ENCODE measurements around the gene KCNT1. TPM values are rescaled to one million over a fixed set of nuclear protein-coding genes. Genes with fewer than 3 reads are reported as not detected.

KCNT1 gene
- total RNA-seq, 1 donor from 2014 or later = not detected

- peaks cover 2% of the 10 kb centered on the region for H3K4me1 Mint-ChIP-seq
- no peak overlapping the region for H3K27ac Mint-ChIP-seq
- intact Hi-C loops (cut with micrococcal nuclease) = no loop called here
- H3K9me3 Mint-ChIP-seq = no peaks in the 10 kb centered on the region
- peaks cover 46% of the 10 kb centered on the region for H3K36me3 Mint-ChIP-seq (ENCODE audit: low read depth)
- no peak for DNase-seq
- H3K27me3 Mint-ChIP-seq = no peaks in the 10 kb centered on the region
- H3K4me3 Mint-ChIP-seq = no peak overlapping the region
Observed at GRCh38 chr9:135821116-135821515, 119.1 kb downstream of the KCNT1 start.

- intact Hi-C loops (cut with micrococcal nuclease) = no loop called here
- Mint-ChIP-seq H3K27ac (no peak overlapping the region), H3K9me3 (no peaks in the 10 kb centered on the region), H3K4me3 (no peak overlapping the region), H3K36me3 (ENCODE audit: low read depth) (peaks cover 44% of the 10 kb centered on the region), H3K4me1 (peaks cover 2% of the 10 kb centered on the region), H3K27me3 (no peaks in the 10 kb centered on the region)
- no peak for DNase-seq
Observed at GRCh38 chr9:135821733-135822373, 119.9 kb downstream of the KCNT1 start.

- Mint-ChIP-seq H3K4me1 (peaks cover 2% of the 10 kb centered on the region), H3K9me3 (no peaks in the 10 kb centered on the region), H3K4me3 (no peak overlapping the region), H3K27me3 (no peaks in the 10 kb centered on the region), H3K36me3 (ENCODE audit: low read depth) (peaks cover 42% of the 10 kb centered on the region), H3K27ac (no peak overlapping the region)
- DNase-seq = no peak
- intact Hi-C loops (cut with micrococcal nuclease) = no loop called here
Observed at GRCh38 chr9:135822374-135822755, 120.4 kb downstream of the KCNT1 start.

- intact Hi-C loops (cut with micrococcal nuclease) = no loop called here
- Mint-ChIP-seq H3K27me3 (no peaks in the 10 kb centered on the region), H3K9me3 (peaks cover under 1% of the 10 kb centered on the region), H3K27ac (no peak overlapping the region), H3K4me3 (no peak overlapping the region), H3K36me3 (ENCODE audit: low read depth) (peaks cover 41% of the 10 kb centered on the region), H3K4me1 (peaks cover 2% of the 10 kb centered on the region)
- DNase-seq = no peak
Observed at GRCh38 chr9:135823036-135823435, 121.1 kb downstream of the KCNT1 start.

GRCh38 chr9:135825435-135826187 lies 123.6 kb downstream of the KCNT1 start:
- Mint-ChIP-seq H3K4me1 (peaks cover 6% of the 10 kb centered on the region), H3K36me3 (ENCODE audit: low read depth) (peaks cover 49% of the 10 kb centered on the region), H3K27ac (no peak overlapping the region), H3K9me3 (peaks cover 12% of the 10 kb centered on the region), H3K4me3 (no peak overlapping the region), H3K27me3 (no peaks in the 10 kb centered on the region)
- intact Hi-C loops (cut with micrococcal nuclease) = no loop called here
- DNase-seq = no peak

GRCh38 chr9:135826188-135826545 lies 124.2 kb downstream of the KCNT1 start:
- intact Hi-C loops (cut with micrococcal nuclease) = no loop called here
- Mint-ChIP-seq H3K27me3 (no peaks in the 10 kb centered on the region), H3K27ac (no peak overlapping the region), H3K4me1 (peaks cover 6% of the 10 kb centered on the region), H3K9me3 (peaks cover 12% of the 10 kb centered on the region), H3K4me3 (no peak overlapping the region), H3K36me3 (ENCODE audit: low read depth) (peaks cover 45% of the 10 kb centered on the region)
- DNase-seq = no peak

GRCh38 chr9:135827301-135827700 lies 125.3 kb downstream of the KCNT1 start:
- Mint-ChIP-seq H3K27me3 (no peaks in the 10 kb centered on the region), H3K4me1 (peaks cover 6% of the 10 kb centered on the region), H3K4me3 (no peak overlapping the region), H3K9me3 (peaks cover 12% of the 10 kb centered on the region), H3K27ac (no peak overlapping the region), H3K36me3 (ENCODE audit: low read depth) (peaks cover 40% of the 10 kb centered on the region)
- intact Hi-C loops (cut with micrococcal nuclease) = no loop called here
- DNase-seq = no peak

- H3K36me3 Mint-ChIP-seq (ENCODE audit: low read depth) = peaks cover 33% of the 10 kb centered on the region
- H3K27ac Mint-ChIP-seq = no peak overlapping the region
- DNase-seq = no peak
- H3K4me3 Mint-ChIP-seq = no peak overlapping the region
- peaks cover 6% of the 10 kb centered on the region for H3K4me1 Mint-ChIP-seq
- H3K27me3 Mint-ChIP-seq = no peaks in the 10 kb centered on the region
- intact Hi-C loops (cut with micrococcal nuclease) = no loop called here
- peaks cover 12% of the 10 kb centered on the region for H3K9me3 Mint-ChIP-seq
Observed at GRCh38 chr9:135827866-135828580, 126.0 kb downstream of the KCNT1 start.

- Mint-ChIP-seq H3K27ac (no peak overlapping the region), H3K36me3 (ENCODE audit: low read depth) (peaks cover 28% of the 10 kb centered on the region)
Observed at GRCh38 chr9:135828656-135829055, 126.7 kb downstream of the KCNT1 start.

GRCh38 chr9:135830496-135830895 lies 128.5 kb downstream of the KCNT1 start:
- Mint-ChIP-seq H3K27ac (no peak overlapping the region), H3K4me3 (no peak overlapping the region), H3K27me3 (no peaks in the 10 kb centered on the region), H3K4me1 (peaks cover 4% of the 10 kb centered on the region), H3K36me3 (ENCODE audit: low read depth) (peaks cover 23% of the 10 kb centered on the region), H3K9me3 (peaks cover 12% of the 10 kb centered on the region)
- intact Hi-C loops (cut with micrococcal nuclease) = no loop called here
- no peak for DNase-seq

More at GRCh38 chr9:135828656-135829055, 126.7 kb downstream of the KCNT1 start:
- no peak for DNase-seq
- H3K9me3 Mint-ChIP-seq = peaks cover 12% of the 10 kb centered on the region
- no peak overlapping the region for H3K4me3 Mint-ChIP-seq
- H3K27me3 Mint-ChIP-seq = no peaks in the 10 kb centered on the region
- intact Hi-C loops (cut with micrococcal nuclease) = no loop called here
- peaks cover 6% of the 10 kb centered on the region for H3K4me1 Mint-ChIP-seq

- no peaks in the 10 kb centered on the region for H3K27me3 Mint-ChIP-seq
- intact Hi-C loops (cut with micrococcal nuclease) = no loop called here
- no peak overlapping the region for H3K4me3 Mint-ChIP-seq
- peaks cover 9% of the 10 kb centered on the region for H3K36me3 Mint-ChIP-seq (ENCODE audit: low read depth)
- H3K9me3 Mint-ChIP-seq = peaks cover 4% of the 10 kb centered on the region
- no peak overlapping the region for H3K27ac Mint-ChIP-seq
- DNase-seq = no peak
- H3K4me1 Mint-ChIP-seq = peaks cover 3% of the 10 kb centered on the region
Observed at GRCh38 chr9:135833864-135834263, 131.9 kb downstream of the KCNT1 start.

GRCh38 chr9:135835131-135835530 lies 133.1 kb downstream of the KCNT1 start:
- peaks cover 3% of the 10 kb centered on the region for H3K4me1 Mint-ChIP-seq
- no peak for DNase-seq
- intact Hi-C loops (cut with micrococcal nuclease) = no loop called here
- no peak overlapping the region for H3K27ac Mint-ChIP-seq
- peaks cover 3% of the 10 kb centered on the region for H3K36me3 Mint-ChIP-seq (ENCODE audit: low read depth)
- H3K9me3 Mint-ChIP-seq = no peaks in the 10 kb centered on the region
- no peaks in the 10 kb centered on the region for H3K27me3 Mint-ChIP-seq
- H3K4me3 Mint-ChIP-seq = no peak overlapping the region

- intact Hi-C loops (cut with micrococcal nuclease) = no loop called here
- no peaks in the 10 kb centered on the region for H3K27me3 Mint-ChIP-seq
- H3K4me1 Mint-ChIP-seq = no peaks in the 10 kb centered on the region
- H3K9me3 Mint-ChIP-seq = peaks cover 8% of the 10 kb centered on the region
- no peak for DNase-seq
- peaks cover 17% of the 10 kb centered on the region for H3K36me3 Mint-ChIP-seq (ENCODE audit: low read depth)
- no peak overlapping the region for H3K27ac Mint-ChIP-seq
- H3K4me3 Mint-ChIP-seq = no peak overlapping the region
Observed at GRCh38 chr9:135839516-135839915, 137.5 kb downstream of the KCNT1 start.

- no peaks in the 10 kb centered on the region for H3K4me1 Mint-ChIP-seq
Observed at GRCh38 chr9:135840107-135840506, 138.1 kb downstream of the KCNT1 start.

More at GRCh38 chr9:135840107-135840506, 138.1 kb downstream of the KCNT1 start:
- peaks cover 23% of the 10 kb centered on the region for H3K36me3 Mint-ChIP-seq (ENCODE audit: low read depth)
- no peak for DNase-seq
- H3K27ac Mint-ChIP-seq = no peak overlapping the region
- intact Hi-C loops (cut with micrococcal nuclease) = no loop called here
- H3K4me3 Mint-ChIP-seq = no peak overlapping the region
- H3K27me3 Mint-ChIP-seq = no peaks in the 10 kb centered on the region
- H3K9me3 Mint-ChIP-seq = peaks cover 11% of the 10 kb centered on the region
